Karpas-422 (cell line): ENCODE results near the gene POLR1F. TPM values are rescaled to one million over a fixed set of nuclear protein-coding genes. Genes with fewer than 3 reads are reported as not detected.
"Not testable (repeated sequence)": the region's sequence is repeated elsewhere in the genome, so short reads cannot be mapped to it uniquely, and the experiment has no call there.

Experiments used
- DNase-seq: peaks from one replicate; pipeline ENCODE4 v3.0.0-alpha.2; 2015
- H2AFZ ChIP-seq: fragments of 200-600 bp; sonication (generic); 2 replicates; pipeline ENCODE4 v1.6.1; 2014; ENCODE audit warnings: antibody characterized with exemption, low read length, mixed read lengths
- H3K27ac ChIP-seq: fragments of 200-600 bp; sonication (generic); 2 replicates; pipeline ENCODE4 v1.5.1; 2014; ENCODE audit warnings: mild to moderate bottlenecking, low read length, moderate library complexity
- H3K27me3 ChIP-seq: fragments of 200-600 bp; sonication (generic); 2 replicates; pipeline ENCODE4 v1.6.1; 2014; ENCODE audit warnings: low read length, mixed read lengths
- H3K36me3 ChIP-seq: fragments of 200-600 bp; sonication (generic); 2 replicates; pipeline ENCODE4 v1.6.1; 2014; ENCODE audit warnings: low read length, mixed read lengths; ENCODE audit not compliant: insufficient read depth
- H3K4me1 ChIP-seq: fragments of 200-600 bp; sonication (generic); 2 replicates; pipeline ENCODE4 v1.6.1; 2014; ENCODE audit warnings: mild to moderate bottlenecking, low read length, mixed read lengths
- H3K4me2 ChIP-seq: fragments of 200-600 bp; sonication (generic); 2 replicates; pipeline ENCODE4 v1.6.1; 2014; ENCODE audit warnings: low read length, low read depth, mild to moderate bottlenecking; ENCODE audit not compliant: poor library complexity, severe bottlenecking
- H3K4me3 ChIP-seq: fragments of 200-600 bp; sonication (generic); 2 replicates; pipeline ENCODE4 v1.5.1; 2014; ENCODE audit warnings: mild to moderate bottlenecking, antibody characterized with exemption, low read length, mixed read lengths
- H3K79me2 ChIP-seq: fragments of 200-600 bp; sonication (generic); 2 replicates; pipeline ENCODE4 v1.6.1; 2014; ENCODE audit warnings: mild to moderate bottlenecking, low read length, mixed read lengths
- H3K9ac ChIP-seq: fragments of 200-600 bp; sonication (generic); 2 replicates; pipeline ENCODE4 v1.6.0; 2014; ENCODE audit warnings: low read length
- H3K9me2 ChIP-seq: fragments of 200-600 bp; sonication (generic), shearing (Covaris generic); replicated peaks from 2 replicates; pipeline ENCODE4 v1.6.0; 2014; ENCODE audit warnings: mild to moderate bottlenecking, low read length, moderate library complexity; ENCODE audit not compliant: insufficient read depth
- H3K9me3 ChIP-seq: fragments of 300-700, 200-600 bp; sonication (generic); 2 replicates; pipeline ENCODE4 v1.6.1; 2014; ENCODE audit warnings: low read length, mixed read lengths
- H4K20me1 ChIP-seq: fragments of 200-600 bp; sonication (generic); 2 replicates; pipeline ENCODE4 v1.6.1; 2014; ENCODE audit warnings: mild to moderate bottlenecking, antibody characterized with exemption, low read length, low read depth; ENCODE audit not compliant: insufficient read depth
- total RNA-seq: library from RNA; depleted of rRNA; stranded (reverse); fragments of >200 nt; shearing (Covaris generic); gene quantifications from 2 replicates; pipeline ENCODE4 v1.2.3, GENCODE V29; 2014; ENCODE audit warnings: low replicate concordance

The POLR1F gene
- total RNA-seq, 1 experiment from 2014 or later, result 21.1 TPM

DNA sequence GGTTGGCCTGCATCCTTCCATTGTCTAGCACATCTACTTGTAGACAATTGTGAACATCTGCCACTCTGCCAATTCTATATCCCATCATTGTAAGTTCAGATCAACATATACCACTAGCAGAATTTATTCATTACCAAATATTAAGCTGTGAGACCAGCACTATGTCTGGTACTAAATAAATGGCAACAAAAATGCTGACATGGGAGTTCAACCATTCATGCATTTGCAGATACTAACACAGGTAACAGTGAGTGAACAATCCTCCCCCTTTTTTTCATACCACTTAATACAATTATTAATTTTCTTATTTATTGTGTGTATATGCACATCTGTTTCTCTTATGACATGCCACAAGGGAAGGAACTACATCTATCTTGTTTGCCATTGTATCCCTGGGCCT lies 11.9 kb downstream of the POLR1F start:
- DNase-seq, result no peak
- no peak overlapping the region for H3K4me3 ChIP-seq
- no peak overlapping the region for H3K27ac ChIP-seq
- H3K4me2 ChIP-seq, result no peak overlapping the region
- no peaks in the 10 kb centered on the region for H3K9me2 ChIP-seq
- no peaks in the 10 kb centered on the region; the same call in 1 of the 2 replicates for H4K20me1 ChIP-seq
- peaks cover 34% of the 10 kb centered on the region for H3K36me3 ChIP-seq
- no peaks in the 10 kb centered on the region for H3K9me3 ChIP-seq
- H3K27me3 ChIP-seq, result no peaks in the 10 kb centered on the region
- no peak overlapping the region for H2AFZ ChIP-seq
- no peaks in the 10 kb centered on the region for H3K4me1 ChIP-seq
- no peak overlapping the region for H3K9ac ChIP-seq
- H3K79me2 ChIP-seq, result 0 out of 2 replicates have a peak, but pooled peaks cover 3% of the 10 kb centered on the region

DNA sequence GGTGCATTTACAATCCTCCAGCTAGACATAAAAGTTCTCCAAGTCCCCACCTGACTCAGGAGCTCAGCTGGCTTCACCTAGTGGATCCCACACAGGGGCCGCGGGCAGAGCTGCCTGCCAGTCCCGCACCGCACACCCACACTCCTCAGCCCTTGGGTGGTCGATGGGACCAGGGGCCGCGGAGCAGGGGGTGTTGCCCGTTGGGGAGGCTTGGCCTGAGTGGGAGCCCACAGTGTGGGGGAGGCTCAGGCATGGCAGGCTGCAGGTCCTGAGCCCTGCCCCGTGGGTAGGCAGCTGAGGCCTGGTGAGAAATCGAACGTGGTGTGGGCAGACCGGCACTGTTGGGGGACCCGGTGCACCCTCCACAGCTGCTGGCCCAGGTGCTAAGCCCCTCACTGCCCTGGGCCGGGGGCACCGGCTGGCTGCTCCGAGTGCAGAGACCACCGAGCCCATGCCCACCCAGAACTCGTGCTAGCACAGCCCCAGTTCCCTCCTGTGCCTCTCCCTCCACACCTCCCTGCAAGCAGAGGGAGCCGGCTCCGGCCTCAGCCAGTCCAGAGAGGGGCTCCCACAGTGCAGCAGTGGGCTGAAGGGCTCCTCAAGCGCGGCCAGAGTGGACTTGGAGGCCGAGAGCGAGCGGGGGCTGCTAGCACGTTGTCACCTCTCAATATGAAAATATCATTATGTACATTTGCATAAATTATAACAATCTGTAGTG lies 16.6 kb downstream of the POLR1F start:
- H3K36me3 ChIP-seq, result 0 out of 2 replicates have a peak, but pooled peaks cover 3% of the 10 kb centered on the region
- no peak overlapping the region for H3K4me3 ChIP-seq
- H3K27ac ChIP-seq, result no peak overlapping the region
- H3K9me3 ChIP-seq, result no peaks in the 10 kb centered on the region
- no peaks in the 10 kb centered on the region for H3K4me1 ChIP-seq
- H3K9me2 ChIP-seq, result no peaks in the 10 kb centered on the region
- no peaks in the 10 kb centered on the region for H3K79me2 ChIP-seq
- DNase-seq, result peak; percentile 12
- H4K20me1 ChIP-seq, result no peaks in the 10 kb centered on the region
- no peak overlapping the region for H3K9ac ChIP-seq
- H2AFZ ChIP-seq, result no peak overlapping the region
- no peak overlapping the region for H3K4me2 ChIP-seq
- no peaks in the 10 kb centered on the region for H3K27me3 ChIP-seq

DNA sequence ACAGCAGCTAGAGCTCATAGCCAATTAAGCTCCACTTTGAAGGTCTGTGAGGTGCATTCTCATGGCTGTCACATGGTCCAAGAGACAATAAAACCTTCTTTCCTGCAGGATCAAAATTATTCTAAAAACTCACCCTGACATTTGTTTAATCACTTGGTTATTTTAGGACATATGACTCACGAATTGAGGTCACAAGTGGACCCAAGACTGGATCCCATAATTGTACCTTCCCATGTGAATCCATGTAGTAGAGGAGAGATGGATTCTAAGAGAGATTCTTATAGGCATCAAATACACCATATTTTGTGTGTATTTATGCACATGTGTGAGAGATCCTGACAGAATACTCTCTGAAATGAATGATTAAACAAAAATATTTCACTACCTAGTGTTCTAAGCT lies 18.1 kb downstream of the POLR1F start:
- no peaks in the 10 kb centered on the region for H3K9me3 ChIP-seq
- H3K4me2 ChIP-seq, result no peak overlapping the region
- no peak overlapping the region for H3K4me3 ChIP-seq
- peak; percentile 35 for DNase-seq
- H4K20me1 ChIP-seq, result no peaks in the 10 kb centered on the region
- no peak overlapping the region for H2AFZ ChIP-seq
- no peaks in the 10 kb centered on the region for H3K4me1 ChIP-seq
- no peaks in the 10 kb centered on the region for H3K79me2 ChIP-seq
- H3K36me3 ChIP-seq, result no peaks in the 10 kb centered on the region
- H3K27me3 ChIP-seq, result no peaks in the 10 kb centered on the region
- no peaks in the 10 kb centered on the region for H3K9me2 ChIP-seq
- H3K27ac ChIP-seq, result no peak overlapping the region
- H3K9ac ChIP-seq, result no peak overlapping the region

DNA sequence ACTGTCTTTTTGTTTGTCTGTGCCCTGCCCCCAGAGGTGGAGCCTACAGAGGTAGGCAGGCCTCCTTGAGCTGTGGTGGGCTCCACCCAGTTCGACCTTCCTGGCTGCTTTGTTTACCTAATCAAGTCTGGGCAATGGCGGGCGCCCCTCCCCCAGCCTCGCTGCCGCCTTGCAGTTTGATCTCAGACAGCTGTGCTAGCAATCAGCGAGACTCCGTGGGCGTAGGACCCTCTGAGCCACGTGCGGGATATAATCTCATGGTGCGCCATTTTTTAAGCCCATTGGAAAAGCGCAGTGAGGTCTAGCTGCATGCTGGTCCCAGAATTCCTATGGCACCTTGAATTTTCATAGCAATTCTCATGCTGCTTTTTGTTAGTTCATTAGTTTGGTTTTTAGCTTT lies 19.7 kb downstream of the POLR1F start:
- H3K9me2 ChIP-seq, H3K9me3 ChIP-seq, H3K79me2 ChIP-seq, H3K36me3 ChIP-seq, DNase-seq, H4K20me1 ChIP-seq, H3K9ac ChIP-seq, H2AFZ ChIP-seq, H3K27ac ChIP-seq, H3K4me3 ChIP-seq, H3K27me3 ChIP-seq, H3K4me1 ChIP-seq, H3K4me2 ChIP-seq: not testable (repeated sequence)

DNA sequence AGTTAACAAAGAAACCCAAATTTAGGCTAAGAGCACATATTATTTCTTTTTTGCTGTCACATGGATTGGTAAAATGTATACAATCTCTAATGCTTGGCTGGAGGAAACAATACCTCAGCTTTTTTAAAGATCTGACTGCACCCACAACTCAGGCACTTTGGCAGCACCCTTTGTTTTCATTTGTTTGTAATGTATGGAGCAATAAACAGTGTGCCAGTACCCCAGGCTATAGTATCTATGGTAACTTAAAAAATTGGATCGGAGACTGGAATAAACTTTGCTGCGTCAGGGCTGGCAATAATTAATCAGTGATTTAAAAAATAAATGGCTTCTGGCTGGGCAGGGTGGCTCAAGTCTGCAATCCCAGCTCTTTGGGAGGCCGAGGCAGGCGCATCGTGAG lies 27.2 kb downstream of the POLR1F start:
- no peaks in the 10 kb centered on the region for H3K27me3 ChIP-seq
- H2AFZ ChIP-seq, result no peak overlapping the region
- no peaks in the 10 kb centered on the region for H4K20me1 ChIP-seq
- no peak for DNase-seq
- H3K27ac ChIP-seq, result no peak overlapping the region
- peaks cover 5% of the 10 kb centered on the region for H3K4me1 ChIP-seq
- H3K4me3 ChIP-seq, result no peak overlapping the region
- no peaks in the 10 kb centered on the region for H3K9me2 ChIP-seq
- no peak overlapping the region for H3K9ac ChIP-seq
- no peak overlapping the region for H3K4me2 ChIP-seq
- no peaks in the 10 kb centered on the region for H3K36me3 ChIP-seq
- H3K9me3 ChIP-seq, result no peaks in the 10 kb centered on the region
- no peaks in the 10 kb centered on the region for H3K79me2 ChIP-seq

DNA sequence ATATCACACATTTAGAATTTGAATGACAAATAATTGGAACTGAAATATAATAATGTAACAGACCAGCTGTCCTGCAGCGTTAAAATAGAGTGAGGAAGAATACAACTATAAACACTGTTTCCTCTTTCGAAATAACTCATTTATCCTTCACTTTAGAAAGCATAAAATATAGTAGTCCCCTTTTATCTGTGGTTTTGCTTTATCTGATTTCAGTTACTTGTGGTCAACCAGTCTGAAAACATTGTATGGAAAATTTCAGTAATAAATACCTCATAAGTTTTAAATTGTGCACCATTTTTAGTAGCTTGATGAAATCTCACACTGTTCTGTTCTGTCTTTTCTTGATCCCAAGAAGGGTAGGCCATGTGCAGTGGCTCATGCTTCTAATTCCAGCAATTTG lies 31.7 kb downstream of the POLR1F start:
- DNase-seq, result no peak
- no peak overlapping the region for H3K4me3 ChIP-seq
- no peak overlapping the region for H3K4me2 ChIP-seq
- H3K9me2 ChIP-seq, result no peaks in the 10 kb centered on the region
- H3K79me2 ChIP-seq, result no peaks in the 10 kb centered on the region
- no peaks in the 10 kb centered on the region for H4K20me1 ChIP-seq
- no peak overlapping the region for H2AFZ ChIP-seq
- no peak overlapping the region for H3K27ac ChIP-seq
- no peaks in the 10 kb centered on the region for H3K9me3 ChIP-seq
- no peaks in the 10 kb centered on the region for H3K27me3 ChIP-seq
- H3K36me3 ChIP-seq, result no peaks in the 10 kb centered on the region
- no peak overlapping the region for H3K9ac ChIP-seq
- H3K4me1 ChIP-seq, result peaks cover 5% of the 10 kb centered on the region

DNA sequence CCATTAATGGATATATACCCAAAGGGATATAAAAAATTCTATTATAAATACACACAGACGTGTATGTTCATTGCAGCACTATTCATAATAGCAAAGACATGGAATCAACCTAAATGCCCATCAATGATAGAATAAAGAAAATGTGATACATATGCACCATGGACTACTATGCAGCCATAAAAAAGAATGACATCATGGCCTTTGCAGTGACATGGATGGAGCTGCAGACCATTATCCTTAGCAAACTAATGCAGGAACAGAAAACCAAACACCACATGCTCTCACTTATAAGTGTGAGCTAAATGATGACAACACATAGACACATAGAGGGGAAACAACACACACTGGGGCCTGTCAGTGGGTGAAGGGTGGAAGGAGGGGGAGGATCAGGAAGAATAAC lies 33.0 kb downstream of the POLR1F start:
- Histone ChIP-seq H3K4me1 (peaks cover 5% of the 10 kb centered on the region), H3K27ac (no peak overlapping the region), H3K79me2 (no peaks in the 10 kb centered on the region), H3K4me2 (no peak overlapping the region), H3K9me2 (no peaks in the 10 kb centered on the region), H3K27me3 (no peaks in the 10 kb centered on the region), H4K20me1 (no peaks in the 10 kb centered on the region), H3K9me3 (no peaks in the 10 kb centered on the region), H3K9ac (no peak overlapping the region), H3K4me3 (no peak overlapping the region), H3K36me3 (no peaks in the 10 kb centered on the region), H2AFZ (no peak overlapping the region)
- no peak for DNase-seq

DNA sequence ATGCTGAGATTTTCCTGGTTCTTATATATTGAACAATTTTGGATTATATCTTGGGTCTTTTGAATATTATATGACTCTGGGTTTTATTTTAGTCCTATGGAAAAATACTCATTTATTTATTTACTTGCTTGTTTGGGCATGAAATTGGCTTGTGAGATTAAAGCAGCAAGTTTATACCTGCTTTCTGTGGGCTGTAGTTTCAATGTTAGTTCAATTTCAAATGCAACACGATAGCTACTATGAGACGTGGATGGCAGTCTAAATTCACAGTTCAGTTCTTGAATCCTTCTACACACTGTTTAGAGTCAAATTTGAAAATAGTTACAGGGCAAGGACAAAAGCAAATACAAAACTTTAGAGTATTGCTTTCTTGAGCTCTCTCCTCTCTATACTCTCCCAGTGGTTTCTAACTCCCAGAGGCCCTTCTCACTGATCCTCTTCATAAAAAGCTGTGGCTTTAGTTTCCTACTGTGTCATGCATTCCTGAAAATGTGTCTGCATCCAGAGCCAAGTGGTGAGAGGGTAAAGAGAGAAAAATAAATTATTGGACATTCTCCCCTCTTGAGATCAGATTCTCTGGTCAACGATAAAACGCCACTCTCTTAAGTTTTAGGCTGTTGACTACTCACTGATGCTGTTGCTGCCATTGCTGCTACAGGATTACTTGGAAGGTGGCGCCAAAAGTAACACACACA lies 34.4 kb downstream of the POLR1F start:
- Histone ChIP-seq H3K79me2 (no peaks in the 10 kb centered on the region), H2AFZ (no peak overlapping the region), H3K9ac (no peak overlapping the region), H3K27me3 (no peaks in the 10 kb centered on the region), H3K4me3 (no peak overlapping the region), H3K9me2 (no peaks in the 10 kb centered on the region), H4K20me1 (no peaks in the 10 kb centered on the region), H3K4me1 (peaks cover 5% of the 10 kb centered on the region), H3K36me3 (no peaks in the 10 kb centered on the region), H3K27ac (no peak overlapping the region), H3K9me3 (no peaks in the 10 kb centered on the region), H3K4me2 (no peak overlapping the region)
- no peak for DNase-seq
